HepG2 (cell line): ENCODE measurements around the gene RBM27. TPM values are rescaled to one million over a fixed set of nuclear protein-coding genes. Genes with fewer than 3 reads are reported as not detected.

ENCODE experiments used
- ELK4 ChIP-seq: sonication (generic); formaldehyde crosslinking; IDR thresholded peaks from 2 replicates; pipeline ENCODE4 v1.9.0; 2021; ENCODE audit warnings: missing genetic modification reagents, borderline replicate concordance
- ETV6 ChIP-seq: sonication (generic); formaldehyde crosslinking; conservative IDR thresholded peaks from 2 replicates; pipeline ENCODE4 v1.4.0; 2020; ENCODE audit warnings: missing genetic modification reagents
- IRF2 ChIP-seq: IDR thresholded peaks from 2 replicates; pipeline ENCODE4 v1.6.1; 2018; ENCODE audit warnings: missing genetic modification reagents, missing compliant biosample characterization
- JUND ChIP-seq: sonication (generic); formaldehyde crosslinking; IDR thresholded peaks from 2 replicates; pipeline ENCODE4 v1.8.0; 2022; ENCODE audit warnings: mild to moderate bottlenecking, missing genetic modification reagents
- MIER2 ChIP-seq: IDR thresholded peaks from 2 replicates; pipeline ENCODE4 v1.6.1; 2016; ENCODE audit warnings: missing biosample characterization, missing genetic modification reagents
- NONO ChIP-seq, 2 experiments: fragments of 450-650 bp in 1 of 2; sonication (generic) in 1 of 2; formaldehyde crosslinking in 1 of 2; IDR thresholded peaks in 1 of 2; conservative IDR thresholded peaks in 1 of 2; 2 replicates each; pipeline versions ENCODE4 v1.6.1 to v1.8.0; 2017 to 2022; ENCODE audit warnings: mild to moderate bottlenecking in 1 of 2, missing genetic modification reagents in 1 of 2, moderate library complexity in 1 of 2
- RNF219 ChIP-seq: sonication (generic); formaldehyde crosslinking; IDR thresholded peaks from 2 replicates; pipeline ENCODE4 v1.5.0; 2020; ENCODE audit warnings: mild to moderate bottlenecking, missing genetic modification reagents
- SAP130 ChIP-seq: IDR thresholded peaks from 2 replicates; pipeline ENCODE4 v1.6.1; 2016; ENCODE audit warnings: low read depth
- SRSF4 ChIP-seq: fragments of 200-400 bp; formaldehyde crosslinking; IDR thresholded peaks from one replicate; pipeline ENCODE4 v1.6.1; 2018; ENCODE audit warnings: mild to moderate bottlenecking, low read depth, low read length, moderate library complexity; ENCODE audit not compliant: poor library complexity, severe bottlenecking
- THYN1 ChIP-seq: sonication (generic); formaldehyde crosslinking; IDR thresholded peaks from 2 replicates; pipeline ENCODE4 v1.8.1; 2023; ENCODE audit warnings: low read depth, mild to moderate bottlenecking, moderate library complexity, missing genetic modification reagents, borderline replicate concordance
- ZBTB40 ChIP-seq, 2 experiments: fragments of 450-650 bp in 1 of 2; sonication (generic) in 1 of 2; formaldehyde crosslinking in 1 of 2; IDR thresholded peaks; 2 replicates each; pipeline versions ENCODE4 v1.6.1 to v1.8.0; 2016 to 2022; ENCODE audit warnings: antibody characterized with exemption in 1 of 2, mild to moderate bottlenecking in 1 of 2, missing genetic modification reagents in 1 of 2
- ZKSCAN5 ChIP-seq: sonication (generic); formaldehyde crosslinking; IDR thresholded peaks from 2 replicates; pipeline ENCODE4 v1.5.1; 2020; ENCODE audit warnings: mild to moderate bottlenecking, missing genetic modification reagents
- ZNF205 ChIP-seq: IDR thresholded peaks from 2 replicates; pipeline ENCODE4 v1.6.1; 2018; ENCODE audit warnings: missing biosample characterization, missing genetic modification reagents
- ZNF615 ChIP-seq: sonication (generic); formaldehyde crosslinking; IDR thresholded peaks from 2 replicates; pipeline ENCODE4 v1.5.0; 2020; ENCODE audit warnings: mild to moderate bottlenecking, missing genetic modification reagents, borderline replicate concordance
- ZSCAN12 ChIP-seq: sonication (generic); formaldehyde crosslinking; IDR thresholded peaks from 2 replicates; pipeline ENCODE4 v1.9.0; 2021; ENCODE audit warnings: mild to moderate bottlenecking, missing genetic modification reagents
- ZSCAN25 ChIP-seq: sonication (generic); formaldehyde crosslinking; IDR thresholded peaks from 2 replicates; pipeline ENCODE4 v1.8.0; 2022; ENCODE audit warnings: mild to moderate bottlenecking, missing genetic modification reagents
- polyA plus RNA-seq, 8 experiments: library from polyadenylated mRNA; depleted of rRNA in 3 of 8; stranded (reverse) in 7 of 8; unstranded in 1 of 8; fragments of >200 nt; fragmentation: Illumina TruSeq in 4 of 8; extraction: Trizol in 4 of 8; gene quantifications; 2 replicates each; pipeline versions ENCODE4 v1.2.1 to v1.2.3, GENCODE V29; 2011 to 2016; ENCODE audit warnings: low read depth in 4 of 8, missing spikeins in 1 of 8, mixed read lengths in 1 of 8; ENCODE audit not compliant: insufficient read depth in 1 of 8
- total RNA-seq, 5 experiments: library from RNA; depleted of rRNA; stranded (reverse); fragments of >200 nt; fragmentation: Illumina TruSeq; extraction: Trizol; gene quantifications; 2 replicates each; pipeline ENCODE4 v1.2.3, GENCODE V29; 2016; ENCODE audit warnings: low read depth in 1 of 5

Gene RBM27
- total and polyA plus RNA-seq, 2 of the 13 experiments (the other 11 are each of a cell fraction or from before 2014, with no cell fraction given), result 12.9 to 23.4 TPM

- no peak for TF ChIP-seq RNF219 (CRISPR knock-in tag)
- no peak for TF ChIP-seq ZSCAN12 (CRISPR knock-in tag)
- TF ChIP-seq ZBTB40 (IDR thresholded peaks at IDR 0.05), result no peak
- no peak for TF ChIP-seq ZBTB40 (CRISPR knock-in tag; IDR thresholded peaks at IDR 0.05)
- TF ChIP-seq THYN1 (CRISPR knock-in tag), result no peak
- no peak for TF ChIP-seq NONO (IDR thresholded peaks at IDR 0.05)
- 0 out of 2 replicates have a peak, but pooled peaks have one; percentile 16 for TF ChIP-seq NONO (CRISPR knock-in tag; conservative IDR thresholded peaks at IDR 0.05)
- no peak for TF ChIP-seq SRSF4
- no peak for TF ChIP-seq JUND (CRISPR knock-in tag)
- no peak for TF ChIP-seq MIER2
- TF ChIP-seq ELK4 (CRISPR knock-in tag), result no peak
- no peak for TF ChIP-seq ZNF615 (CRISPR knock-in tag)
- peak; percentile 86 for TF ChIP-seq SAP130 (CRISPR knock-in tag)
- TF ChIP-seq IRF2 (CRISPR knock-in tag), result 0 out of 2 replicates have a peak, but pooled peaks have one; percentile 17
- TF ChIP-seq ZNF205 (CRISPR knock-in tag), result no peak
- no peak for TF ChIP-seq ETV6
- TF ChIP-seq ZKSCAN5, result no peak
- TF ChIP-seq ZSCAN25 (CRISPR knock-in tag), result 0 out of 2 replicates have a peak, but pooled peaks have one; percentile 49
Measured at GRCh38 chr5:146203011-146203871, at the start of gene RBM27 (continued).
